NK-92 (cell line): ENCODE results near the gene AGPAT4.
"Not testable (repeated sequence)": the region's sequence is repeated elsewhere in the genome, so short reads cannot be mapped to it uniquely, and the experiment has no call there.

Experiments
- DNase-seq: peaks from one replicate; lab custom pipeline; 2025; ENCODE audit not compliant: unreplicated experiment; lab: John Stamatoyannopoulos, UW

Gene AGPAT4

DNA sequence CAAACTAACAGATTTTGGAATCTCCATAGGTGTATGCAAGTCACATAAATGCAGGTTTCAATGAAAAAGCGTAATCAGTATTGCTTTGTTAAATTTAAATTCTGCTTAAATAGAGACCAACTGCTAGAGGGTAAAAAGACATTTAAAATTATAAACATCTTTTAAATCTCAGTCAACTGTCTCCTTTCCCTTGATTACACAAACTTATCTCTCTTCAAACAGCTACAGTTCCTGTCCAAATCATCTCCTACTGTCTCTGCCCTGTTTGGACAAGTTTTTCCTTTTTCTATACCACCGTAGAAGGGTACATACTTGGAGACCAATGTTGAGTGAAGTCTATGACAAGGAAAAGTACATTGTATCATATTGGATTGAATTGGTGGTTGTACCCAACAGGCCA lies 43.5 kb downstream of the AGPAT4 start:
- DNase-seq: no peak

DNA sequence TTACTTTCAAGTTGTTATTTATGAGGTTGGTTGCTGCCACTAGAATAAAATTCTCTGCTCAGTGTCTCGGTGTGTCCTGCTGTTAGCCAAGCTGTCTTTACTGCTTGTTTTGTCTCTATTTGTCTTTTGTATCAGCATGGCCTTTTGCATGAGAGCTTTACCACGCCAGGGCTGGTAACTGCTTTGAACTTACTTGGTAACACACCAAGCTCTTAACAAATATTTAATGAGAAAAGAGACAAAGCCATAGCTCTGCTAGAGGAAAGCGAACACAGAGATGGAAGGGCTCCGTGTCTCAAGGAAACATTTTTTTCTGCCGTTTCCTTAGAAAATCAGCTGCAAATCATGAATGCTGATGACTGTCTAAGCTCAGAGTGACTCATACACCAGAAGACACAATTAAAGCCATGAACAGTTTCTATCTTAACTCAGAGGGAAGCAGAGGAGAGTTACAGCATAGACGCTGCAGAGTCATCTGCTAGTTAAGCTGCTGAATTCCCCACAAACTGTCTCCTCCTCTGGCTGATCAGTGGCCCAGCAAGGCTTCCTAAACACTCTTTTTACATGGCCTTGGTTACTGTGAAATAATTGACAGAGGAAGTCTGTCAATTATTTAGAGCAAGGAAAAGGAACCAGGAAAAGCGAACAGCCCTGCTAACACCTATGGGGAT lies 44.8 kb downstream of the AGPAT4 start:
- DNase-seq: no peak

DNA sequence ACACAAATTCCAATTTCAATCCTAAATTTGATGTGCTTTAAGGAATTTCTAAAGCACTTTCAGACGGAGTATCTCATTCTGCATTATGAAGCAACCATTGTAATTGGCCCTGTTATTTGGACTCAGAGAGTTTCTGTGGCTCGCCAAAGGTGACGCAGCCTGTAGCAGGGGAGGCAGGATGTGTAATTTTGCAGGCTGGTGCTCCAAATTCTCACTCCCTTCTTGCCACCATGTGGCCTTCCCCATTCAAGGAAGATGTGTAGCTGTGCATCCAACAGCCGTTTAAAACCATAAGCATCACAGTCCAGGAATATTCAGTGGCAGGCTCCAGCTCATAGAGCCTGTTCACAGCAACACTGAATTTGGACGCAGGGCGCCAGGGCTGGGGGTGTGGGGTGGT lies 45.8 kb downstream of the AGPAT4 start:
- DNase-seq: no peak

DNA sequence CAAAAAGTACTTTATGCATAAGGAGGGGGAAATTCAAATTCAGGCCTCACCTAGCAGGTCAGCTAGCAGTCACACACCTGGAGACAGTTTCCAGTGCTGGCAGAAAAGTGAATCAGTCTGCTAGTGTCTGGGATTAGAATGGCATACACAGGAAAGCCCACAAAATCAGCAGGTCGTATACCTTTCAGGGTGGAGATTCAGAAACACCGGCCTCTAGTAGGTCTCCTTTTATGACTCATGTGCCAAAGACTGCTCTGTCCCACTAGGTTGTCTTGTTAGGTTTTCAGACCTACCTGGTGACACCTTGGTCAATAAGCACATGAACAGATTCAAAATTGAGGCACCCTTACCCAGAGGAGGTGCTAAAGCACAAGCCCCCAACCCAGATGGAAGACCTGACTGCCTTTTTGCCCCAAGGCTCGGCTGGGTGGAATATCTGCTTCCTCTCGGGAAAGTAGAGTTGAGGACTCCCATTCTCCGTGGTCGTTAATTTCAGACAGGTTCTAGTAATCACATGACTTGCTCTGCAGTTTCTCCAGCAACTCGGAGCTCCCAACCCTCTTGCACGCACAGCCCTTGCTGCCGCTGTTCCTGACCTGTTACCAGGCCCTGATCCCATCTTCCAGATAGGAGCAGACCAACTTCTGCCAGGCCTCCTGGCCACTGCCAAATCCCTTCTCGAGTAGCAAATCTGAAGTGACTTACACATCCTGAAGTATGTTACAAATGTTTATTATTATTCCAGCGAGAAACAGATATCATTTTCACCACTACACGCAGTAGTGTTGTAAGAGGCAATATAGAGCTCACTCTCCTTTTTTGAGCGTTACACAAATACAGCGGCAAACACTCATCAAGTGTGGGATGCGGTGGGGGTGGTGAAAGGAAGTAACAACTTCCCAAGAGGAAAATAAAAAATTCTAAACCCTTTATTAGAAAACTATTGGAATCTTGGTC lies 46.6 kb downstream of the AGPAT4 start:
- DNase-seq: no peak

DNA sequence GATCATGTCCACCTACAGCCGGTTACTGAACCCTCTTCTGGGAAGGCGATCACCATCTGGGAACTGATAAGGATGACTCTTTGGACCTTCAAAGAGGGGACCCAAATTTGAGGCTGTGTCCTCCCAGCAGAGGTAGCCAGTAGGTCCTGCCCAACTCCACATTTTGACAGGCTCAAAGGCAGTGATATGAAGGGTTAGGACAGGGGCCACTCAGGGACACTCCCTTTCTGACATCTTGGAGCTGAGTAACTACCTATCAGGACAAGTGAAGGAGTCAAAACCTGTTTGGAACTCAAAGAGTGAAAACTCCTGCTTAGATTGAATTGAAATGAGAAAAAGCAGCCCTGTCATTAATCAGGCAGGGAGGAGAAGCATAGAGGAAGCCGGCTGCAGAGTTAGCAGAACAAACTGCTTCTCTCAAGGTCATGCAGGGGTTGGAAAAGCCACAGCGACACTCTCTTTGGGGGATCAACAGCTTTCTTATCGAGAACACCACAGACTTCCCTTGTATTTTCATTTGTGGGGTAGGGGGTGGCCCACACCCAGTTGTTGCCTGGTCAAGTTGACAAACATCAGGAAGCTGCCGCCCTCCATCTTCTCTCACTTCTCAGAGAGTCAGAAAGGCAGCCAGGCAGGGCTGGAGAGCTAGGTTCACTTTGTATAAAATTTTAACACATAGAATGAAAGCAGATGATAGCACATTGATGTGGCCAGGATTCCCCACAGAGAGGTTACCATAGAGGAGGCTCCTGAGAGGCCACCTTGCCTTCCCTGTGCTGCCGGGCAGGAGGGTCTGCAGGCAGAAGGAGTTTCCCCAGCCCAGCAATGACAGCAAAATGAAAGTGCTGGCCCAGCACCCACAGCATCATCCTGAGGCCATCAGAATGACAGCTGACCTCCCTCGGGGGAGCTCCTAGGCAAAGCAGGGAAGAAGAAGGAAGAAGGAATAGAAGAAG lies 47.6 kb downstream of the AGPAT4 start:
- no peak for DNase-seq

DNA sequence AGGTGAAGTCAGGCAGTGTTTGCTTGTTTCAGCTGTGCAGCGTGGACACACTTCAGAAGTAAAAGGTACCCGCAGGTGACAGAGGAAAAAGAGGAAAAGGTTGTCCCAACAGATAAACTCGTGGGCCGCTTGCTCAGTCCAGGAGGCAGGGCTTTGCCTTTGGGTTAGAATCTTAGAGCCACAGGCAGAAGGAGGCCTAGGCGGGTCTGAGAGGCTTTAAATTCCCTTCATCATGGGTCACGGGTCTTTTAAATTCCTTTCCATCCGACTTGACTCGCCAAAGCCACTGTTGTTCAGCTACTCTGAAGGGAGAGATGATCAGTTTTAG lies 48.2 kb downstream of the AGPAT4 start:
- no peak for DNase-seq

DNA sequence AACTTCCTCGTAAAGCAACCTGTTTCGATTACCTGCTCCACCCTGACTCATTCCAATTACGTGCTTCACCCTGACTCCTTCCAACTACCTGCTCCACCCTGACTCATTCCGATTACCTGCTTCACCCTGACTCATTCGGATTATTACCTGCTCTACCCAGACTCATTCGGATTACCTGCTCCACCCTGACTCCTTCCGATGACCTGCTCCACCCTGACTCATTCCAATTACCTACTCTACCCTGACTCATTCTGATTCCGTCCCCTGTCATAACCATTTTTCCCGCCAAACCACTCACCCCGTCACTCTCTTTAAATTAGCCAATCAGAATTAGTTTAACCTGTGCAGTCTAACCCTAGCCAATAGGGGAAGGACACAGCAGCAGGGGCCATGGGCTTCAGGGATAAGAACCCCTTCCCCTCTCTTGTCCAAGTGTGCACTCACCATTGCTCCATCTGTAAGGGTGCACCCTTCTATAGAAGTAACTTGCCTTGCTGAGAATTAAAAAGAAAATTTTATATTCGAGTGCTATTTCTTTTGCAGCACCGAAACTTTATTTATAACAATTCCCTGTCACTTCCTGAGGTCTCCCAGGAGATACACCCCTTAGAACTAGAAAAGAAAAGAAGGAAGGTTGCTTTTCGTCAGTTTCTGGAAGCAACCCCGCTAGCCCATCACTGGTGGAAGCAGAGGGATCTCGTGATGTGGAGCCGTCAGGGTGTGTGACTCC lies 48.7 kb downstream of the AGPAT4 start:
- DNase-seq: not testable (repeated sequence)

DNA sequence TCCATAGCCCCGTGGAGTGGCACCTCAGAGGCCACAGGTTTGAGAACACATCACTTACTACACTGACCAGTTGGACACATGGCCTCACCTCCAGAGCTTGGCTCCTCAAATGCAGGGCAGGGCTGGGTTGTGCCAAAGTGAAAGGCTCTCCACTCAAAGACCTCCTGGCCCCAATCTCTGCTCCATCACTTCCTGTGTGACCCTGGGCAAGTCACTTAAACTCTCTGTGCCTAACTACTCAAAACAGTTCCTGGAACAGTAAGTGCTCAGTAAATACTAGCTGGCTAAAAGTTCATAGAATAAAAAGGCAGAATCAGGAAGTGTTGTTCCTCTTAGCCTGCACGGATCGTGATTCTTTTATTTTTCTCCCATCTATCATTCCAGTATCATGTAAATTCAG lies 50.2 kb downstream of the AGPAT4 start:
- no peak for DNase-seq

DNA sequence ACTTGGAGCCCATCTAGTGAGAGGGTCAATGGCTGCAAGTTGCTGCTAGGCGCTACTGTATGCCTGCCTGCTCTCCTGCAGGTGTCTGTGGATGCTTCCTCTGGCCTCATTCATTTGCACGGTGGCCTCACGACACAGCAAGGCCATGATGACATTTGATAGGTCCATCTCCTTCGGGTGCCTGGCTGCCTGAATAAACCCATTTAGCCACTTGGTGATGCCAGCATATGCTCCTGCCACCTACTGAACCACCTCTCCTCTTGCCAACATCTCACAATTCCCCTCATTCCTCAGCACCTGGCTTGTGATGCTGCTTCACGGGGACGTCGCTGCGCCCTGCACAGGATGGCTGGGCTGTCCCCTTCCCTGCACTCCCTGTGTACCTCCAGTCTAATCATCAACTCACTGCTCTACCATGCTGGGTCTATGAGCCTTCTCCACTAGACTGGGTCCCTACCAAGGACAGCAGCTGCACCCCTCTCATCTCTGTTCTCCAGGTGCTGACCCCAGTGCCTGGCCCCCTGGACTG lies 51.1 kb downstream of the AGPAT4 start:
- no peak for DNase-seq

DNA sequence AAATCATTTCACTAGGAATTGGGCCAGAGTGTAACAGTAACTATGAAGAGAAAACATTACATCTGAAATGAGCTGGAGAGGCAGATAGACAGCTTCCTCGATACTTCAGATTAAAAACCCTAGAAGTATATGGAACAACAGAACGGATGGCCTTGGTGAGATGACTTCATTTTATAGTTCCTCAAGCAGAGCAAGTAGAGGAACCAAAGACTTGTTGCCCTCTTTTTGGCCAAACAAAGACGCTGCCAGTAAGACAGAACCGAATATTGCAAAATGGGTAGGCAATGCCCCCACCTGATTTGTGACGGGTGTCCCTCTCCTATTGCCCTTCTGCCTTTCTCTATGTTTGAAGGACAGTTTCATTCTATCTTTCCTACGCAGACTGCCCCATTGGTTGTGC lies 53.5 kb downstream of the AGPAT4 start:
- no peak for DNase-seq

DNA sequence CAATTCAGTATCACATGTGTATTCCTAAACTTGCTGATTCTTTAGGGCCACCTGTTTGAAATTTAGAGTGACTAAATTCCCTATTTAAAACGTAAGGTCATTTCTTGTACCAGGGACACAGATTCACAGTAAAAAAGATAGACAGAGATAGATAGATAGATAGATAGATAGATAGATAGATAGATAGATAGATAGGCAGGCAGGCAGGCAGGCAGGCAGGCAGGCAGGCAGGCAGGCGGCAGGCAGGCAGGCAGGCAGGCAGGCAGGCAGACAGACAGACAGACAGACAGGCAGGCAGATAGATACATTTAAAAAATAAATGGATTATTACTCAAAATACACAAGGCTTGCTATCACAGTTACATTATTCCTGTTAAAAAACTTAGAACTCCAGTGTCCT lies 54.2 kb downstream of the AGPAT4 start:
- DNase-seq: no peak

DNA sequence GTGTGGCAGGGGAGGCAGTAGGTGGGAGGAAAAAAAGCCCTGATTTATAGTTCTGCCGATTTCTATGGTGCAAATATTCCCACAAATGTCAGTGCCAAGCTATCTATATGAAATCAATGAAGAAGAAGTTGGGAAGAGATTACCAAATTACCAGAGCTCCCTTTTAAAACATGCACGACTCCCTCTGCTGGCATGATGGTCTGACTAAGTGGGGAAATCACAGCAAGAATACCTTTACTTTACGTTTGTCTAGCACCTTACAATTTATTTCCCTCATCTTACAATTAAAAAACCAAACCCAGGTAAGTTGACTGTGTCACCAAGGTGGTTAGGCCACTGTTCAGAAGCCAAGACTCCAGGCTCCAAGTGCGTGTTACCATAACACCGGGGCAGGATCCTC lies 55.6 kb downstream of the AGPAT4 start:
- DNase-seq: no peak

DNA sequence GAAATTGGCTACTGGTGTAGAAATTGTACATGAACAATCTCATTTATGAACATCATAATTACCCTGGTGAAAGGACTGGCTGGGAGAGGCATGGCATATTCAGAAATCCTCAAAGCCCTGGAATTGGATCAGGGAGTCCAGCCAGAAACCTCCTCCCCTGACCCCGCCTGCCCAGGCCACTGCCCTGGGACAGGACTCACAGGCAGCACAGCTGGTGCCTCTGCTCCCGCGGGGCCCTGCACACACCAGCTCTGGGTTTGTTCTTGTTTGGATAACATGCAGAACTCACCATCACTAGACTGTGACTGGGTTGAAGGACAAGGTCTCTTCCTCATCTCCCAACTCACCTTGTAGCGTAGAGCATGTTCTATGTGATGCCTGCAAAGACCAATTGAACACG lies 56.2 kb downstream of the AGPAT4 start:
- DNase-seq: no peak

DNA sequence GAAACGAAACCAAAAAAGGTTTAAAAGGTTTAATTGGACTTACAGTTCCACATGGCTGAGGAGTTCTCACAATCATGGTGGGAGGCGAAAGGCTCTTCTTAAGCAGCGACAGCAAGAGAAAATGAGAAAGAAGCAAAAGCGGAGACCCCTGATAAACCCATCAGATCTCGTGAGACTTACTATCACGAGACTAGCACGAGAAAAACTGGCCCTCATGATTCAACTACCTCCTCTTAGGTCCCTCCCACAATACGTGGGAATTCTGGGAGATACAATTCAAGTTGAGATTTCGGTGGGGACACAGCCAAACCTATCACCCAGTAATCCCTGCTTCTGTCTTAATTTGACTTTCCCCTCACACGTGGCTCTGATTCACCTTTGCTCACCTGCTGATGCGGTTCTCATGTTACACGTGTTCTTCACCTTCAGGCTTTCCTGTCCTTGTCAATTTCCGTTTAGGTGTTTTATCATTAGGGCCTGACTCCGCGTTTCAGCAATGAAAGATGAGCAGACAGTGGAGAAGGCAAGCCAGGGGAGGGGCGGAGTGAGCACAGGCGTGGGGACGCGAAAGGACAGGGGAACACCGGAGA lies 57.1 kb downstream of the AGPAT4 start:
- no peak for DNase-seq

DNA sequence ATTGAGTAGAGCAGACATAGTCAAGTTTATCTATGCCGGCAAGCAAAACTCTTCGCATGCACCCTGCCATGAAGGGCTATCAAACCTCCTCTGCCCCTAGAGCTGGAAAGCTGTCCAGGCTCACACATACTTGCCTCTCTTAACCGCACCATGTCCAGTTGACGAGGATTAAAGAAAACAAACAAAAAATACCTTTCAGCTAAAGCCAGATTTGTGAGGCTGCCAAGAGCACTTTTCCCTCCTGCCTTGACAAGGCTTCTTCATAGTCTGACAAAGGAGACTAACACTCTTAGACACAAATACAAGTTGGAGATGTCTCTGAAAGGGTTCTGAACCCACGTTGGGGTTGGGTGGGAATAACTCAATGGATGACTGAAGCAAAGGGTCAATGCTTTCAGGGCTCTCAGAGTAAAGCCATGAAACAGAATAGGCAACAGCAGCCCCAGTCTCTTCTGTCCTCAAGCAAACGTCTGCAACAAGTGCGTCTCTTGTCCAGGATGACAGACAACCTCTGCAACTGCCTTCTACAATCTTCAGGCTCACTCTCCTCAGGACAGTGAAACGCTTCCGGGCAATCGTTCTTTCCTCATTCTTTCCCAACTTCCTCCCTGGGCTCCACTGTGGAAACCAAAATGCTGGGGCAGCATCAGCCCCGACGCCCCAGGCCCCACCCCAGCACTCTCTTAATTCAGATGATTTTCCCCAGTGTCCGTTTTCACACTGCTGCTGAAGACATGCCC lies 57.8 kb downstream of the AGPAT4 start:
- no peak for DNase-seq

DNA sequence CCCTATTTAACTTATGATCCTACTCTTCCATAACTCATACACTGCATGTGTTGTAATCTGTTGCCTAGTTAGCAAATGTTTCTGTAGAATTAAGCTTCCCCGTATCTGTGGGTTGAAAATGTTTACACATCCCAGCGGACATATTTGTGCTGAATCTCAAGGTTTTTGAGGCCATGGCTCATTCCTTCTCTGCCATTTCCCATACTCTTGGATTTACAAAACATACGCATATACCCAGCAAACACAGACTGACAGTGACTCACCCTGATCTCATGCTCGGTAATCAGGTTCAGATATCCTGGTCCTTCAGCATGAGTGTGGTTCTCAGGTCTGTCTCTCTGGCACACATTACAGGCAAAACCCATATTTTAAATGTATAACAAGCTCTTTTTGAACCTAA lies 58.7 kb downstream of the AGPAT4 start:
- no peak for DNase-seq

DNA sequence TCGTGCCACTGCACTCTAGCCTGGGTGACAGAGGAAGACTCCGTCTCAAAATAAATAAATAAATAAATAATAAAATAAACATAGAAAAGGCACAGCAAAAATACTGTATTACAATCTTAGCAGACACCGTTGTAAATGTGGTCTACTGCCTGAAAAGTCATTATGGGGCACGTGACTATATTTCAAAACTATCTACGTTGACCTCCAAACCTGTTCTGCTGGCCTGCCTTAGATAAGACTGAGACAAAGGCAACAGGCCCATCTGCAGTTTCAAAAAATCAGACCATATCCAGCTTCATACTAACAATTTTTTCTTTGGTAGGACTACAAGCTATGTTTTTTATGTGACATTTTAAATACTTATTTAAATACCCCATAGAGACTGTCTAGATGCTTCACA lies 59.1 kb downstream of the AGPAT4 start:
- no peak for DNase-seq

DNA sequence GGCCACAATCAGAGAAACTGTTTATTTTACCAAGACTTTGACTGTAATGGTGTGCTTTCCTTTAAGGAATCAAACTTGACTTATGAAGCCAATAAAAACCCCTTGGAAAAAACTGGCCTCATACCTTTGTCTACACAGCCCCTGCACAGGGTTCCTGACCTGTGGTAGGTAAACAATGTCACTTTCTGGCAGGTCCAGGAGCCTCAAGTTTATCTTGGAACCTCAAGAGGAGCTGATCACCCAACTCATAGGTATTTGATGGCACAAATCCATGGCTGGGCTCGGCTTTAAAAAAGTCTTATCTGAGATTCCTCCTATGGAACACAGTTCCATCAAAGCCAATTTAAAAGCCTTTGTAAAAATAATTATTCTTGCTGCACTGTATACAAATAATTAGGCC lies 61.0 kb downstream of the AGPAT4 start:
- no peak for DNase-seq

DNA sequence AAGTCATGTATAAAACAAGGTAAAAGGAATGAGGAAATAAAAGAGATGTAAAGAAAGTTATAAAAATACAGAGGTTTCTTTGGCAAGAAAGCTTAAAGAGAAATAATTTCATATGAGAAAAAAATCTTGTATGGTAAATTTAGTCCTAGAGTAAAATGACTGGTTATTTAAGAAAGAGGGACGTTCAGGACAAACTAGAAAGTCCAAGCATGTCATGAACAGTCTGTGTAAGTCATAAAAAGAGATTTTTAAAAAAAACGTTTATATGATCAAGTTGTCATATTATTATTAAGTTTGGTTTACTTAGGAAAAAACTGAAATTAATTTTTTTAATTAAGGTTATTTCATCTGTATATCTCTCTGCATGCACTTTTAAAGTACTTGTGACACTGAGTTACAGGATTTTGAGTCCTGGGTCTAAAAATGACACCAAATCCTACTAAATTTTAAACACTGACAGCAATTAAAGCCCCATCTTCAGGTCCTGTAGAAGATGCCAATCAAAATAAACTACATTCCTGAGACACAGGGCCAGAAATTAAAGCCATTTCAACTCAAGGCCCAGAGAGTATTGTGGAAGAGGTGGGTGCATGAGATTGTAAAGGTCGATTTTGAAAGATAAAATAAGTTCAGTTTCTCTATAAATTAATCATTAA lies 62.4 kb downstream of the AGPAT4 start:
- DNase-seq: no peak
